Liver (tissue), 9 donors: ENCODE data around the gene SNX32. TPM values are rescaled to one million over a fixed set of nuclear protein-coding genes. Genes with fewer than 3 reads are reported as not detected.

Experiments
- DNase-seq: peaks from one replicate; pipeline ENCODE4 v3.0.0-alpha.2; 2017; ENCODE audit warnings: low spot score
- H3K27ac ChIP-seq, 2 donors: one replicate each; pipeline ENCODE4 v1.7.0; 2013; ENCODE audit warnings: inconsistent platforms in 2 of 2, low read length in 2 of 2, control low read depth in 1 of 2, low read depth in 1 of 2, mild to moderate bottlenecking in 1 of 2
- H3K27me3 ChIP-seq, 4 donors: one replicate each; pipeline versions ENCODE4 v1.6.1 to v1.7.0; 2013; ENCODE audit warnings: low read length in 3 of 4, inconsistent platforms in 1 of 4, mild to moderate bottlenecking in 1 of 4, moderate library complexity in 1 of 4; ENCODE audit not compliant: control insufficient read depth in 4 of 4, insufficient read depth in 4 of 4
- H3K36me3 ChIP-seq, 4 donors: one replicate each; pipeline versions ENCODE4 v1.6.1 to v1.7.0; 2013; ENCODE audit warnings: low read length in 3 of 4, mild to moderate bottlenecking in 3 of 4, low read depth in 1 of 4, moderate library complexity in 1 of 4; ENCODE audit not compliant: control insufficient read depth in 4 of 4, insufficient read depth in 3 of 4
- H3K4me1 ChIP-seq, 4 donors: one replicate each; pipeline versions ENCODE4 v1.6.1 to v1.7.0; 2013; ENCODE audit warnings: low read length in 3 of 4, mild to moderate bottlenecking in 3 of 4, moderate library complexity in 1 of 4; ENCODE audit not compliant: control insufficient read depth in 4 of 4, insufficient read depth in 4 of 4
- H3K4me3 ChIP-seq, 3 donors: one replicate each; pipeline versions ENCODE4 v1.6.1 to v1.7.0; 2013; ENCODE audit warnings: low read length in 3 of 3, control low read depth in 1 of 3, low read depth in 1 of 3, mild to moderate bottlenecking in 1 of 3
- H3K9ac ChIP-seq, 2 donors: one replicate each; pipeline ENCODE4 v1.7.0; 2013; ENCODE audit warnings: low read length in 2 of 2, mild to moderate bottlenecking in 2 of 2, moderate library complexity in 2 of 2, control low read depth in 1 of 2, low read depth in 1 of 2
- H3K9me3 ChIP-seq, 4 donors: one replicate each; pipeline versions ENCODE4 v1.6.1 to v1.7.0; 2013; ENCODE audit warnings: low read length in 3 of 4; ENCODE audit not compliant: control insufficient read depth in 4 of 4
- EGR1 ChIP-seq, 2 donors: IDR thresholded peaks; 2 replicates each; pipeline ENCODE4 v1.6.1; 2016 to 2018; ENCODE audit warnings: antibody characterized with exemption in 2 of 2, low read depth in 2 of 2
- FOXA2 ChIP-seq: IDR thresholded peaks from 2 replicates; pipeline ENCODE4 v1.6.1; 2016; ENCODE audit warnings: antibody characterized with exemption
- GABPA ChIP-seq, 2 donors: IDR thresholded peaks in 1 of 2; conservative IDR thresholded peaks in 1 of 2; 2 replicates each; pipeline ENCODE4 v1.6.1; 2016; ENCODE audit warnings: antibody characterized with exemption in 2 of 2, mild to moderate bottlenecking in 1 of 2, moderate library complexity in 1 of 2
- HNF4A ChIP-seq, 2 donors: conservative IDR thresholded peaks; 2 replicates each; pipeline ENCODE4 v1.6.1; 2016; ENCODE audit warnings: antibody characterized with exemption in 2 of 2, mild to moderate bottlenecking in 2 of 2
- HNF4G ChIP-seq: IDR thresholded peaks from 2 replicates; pipeline ENCODE4 v1.6.1; 2016; ENCODE audit warnings: antibody characterized with exemption
- JUND ChIP-seq, 2 donors: IDR thresholded peaks; 2 replicates each; pipeline ENCODE4 v1.6.1; 2016; ENCODE audit warnings: antibody characterized with exemption in 2 of 2
- MAX ChIP-seq: IDR thresholded peaks from 2 replicates; pipeline ENCODE4 v1.6.1; 2016; ENCODE audit warnings: antibody characterized with exemption
- NR2F2 ChIP-seq: IDR thresholded peaks from 2 replicates; pipeline ENCODE4 v1.6.1; 2016; ENCODE audit warnings: antibody characterized with exemption
- RAD21 ChIP-seq, 2 donors: IDR thresholded peaks; 2 replicates each; pipeline ENCODE4 v1.6.1; 2016; ENCODE audit warnings: antibody characterized with exemption in 2 of 2, mild to moderate bottlenecking in 2 of 2
- RXRA ChIP-seq, 2 donors: IDR thresholded peaks; 2 replicates each; pipeline ENCODE4 v1.6.1; 2017 to 2018; ENCODE audit warnings: antibody characterized with exemption in 2 of 2, mild to moderate bottlenecking in 1 of 2
- SP1 ChIP-seq: IDR thresholded peaks from 2 replicates; pipeline ENCODE4 v1.6.1; 2018; ENCODE audit warnings: antibody characterized with exemption, mild to moderate bottlenecking
- YY1 ChIP-seq: IDR thresholded peaks from 2 replicates; pipeline ENCODE4 v1.6.1; 2016; ENCODE audit warnings: antibody characterized with exemption, mild to moderate bottlenecking
- ZBTB33 ChIP-seq: IDR thresholded peaks from 2 replicates; pipeline ENCODE4 v1.6.1; 2016; ENCODE audit warnings: antibody characterized with exemption
- WGBS: extraction: QIAGEN DNeasy Blood & Tissue Kit; methylation state at CpG from one replicate; pipeline ENCODE4 v1.1.7; 2013; 5-methylcytosine and 5-hydroxymethylcytosine counted together
- polyA plus RNA-seq, 2 donors: library from polyadenylated mRNA; stranded (reverse) in 1 of 2; unstranded in 1 of 2; fragments of 200-250 nt in 1 of 2; fragments of >200 nt in 1 of 2; fragmentation: Nextera tagmentation in 1 of 2; extraction: Ambion mirVana in 1 of 2; gene quantifications; one replicate each; pipeline versions ENCODE4 v1.2.1 to v1.2.3, GENCODE V29; 2013 to 2015
- total RNA-seq, 2 donors: library from RNA; depleted of rRNA; stranded (reverse); fragments of >200 nt; gene quantifications; one replicate each; pipeline ENCODE4 v1.2.3, GENCODE V29; 2014
- TF ChIP-seq, protein P1 (sequence below): IDR thresholded peaks from 2 replicates; pipeline ENCODE4 v1.6.1; 2016; ENCODE audit warnings: antibody characterized with exemption
- TF ChIP-seq, protein P2 (sequence below): IDR thresholded peaks from 2 replicates; pipeline ENCODE4 v1.6.1; 2016; ENCODE audit warnings: antibody characterized with exemption, mild to moderate bottlenecking
- donor health status: healthy.
- donor health status: healthy.
- donor health status: healthy.
- donor health status: healthy.
- donor health status: healthy.

SNX32 gene
- total and polyA plus RNA-seq, 4 donors, result under 0.01 to 0.38 (median 0.06) TPM

GRCh38 chr11:65900125-65900898 is 66.5 kb downstream of the SNX32 start, which contains the start of gene FOSL1:
FOSL1 (minus strand) TSS chr11:65900388; CDS start chr11:65900339, 49 bp downstream.
- DNase-seq, result peak; percentile 70
- no peaks in the 10 kb centered on the region for H3K9me3 ChIP-seq
- H3K36me3 ChIP-seq, result peaks cover 0 to 1% (median 0%) of the 10 kb centered on the region in 4 donors
- peak within 1 kb of the TSS; percentile 1 to 47 (median 44) for H3K4me3 ChIP-seq
- no peak within 1 kb of the TSS for H3K27ac ChIP-seq
- H3K4me1 ChIP-seq, result peaks cover 0 to 16% (median 10%) of the 10 kb centered on the region in 4 donors
- no peaks in the 10 kb centered on the region for H3K27me3 ChIP-seq
- 3% methylated on average over 80 of the region's 80 CpGs for whole genome bisulfite sequencing
- TF ChIP-seq SP1, result peak; percentile 28
- TF ChIP-seq RAD21 (IDR thresholded peaks at IDR 0.05), result peak in 1 of 2 donors; percentile 10
- no peak for TF ChIP-seq FOXA2
- TF ChIP-seq YY1, result no peak
- TF ChIP-seq HNF4G, result no peak
- TF ChIP-seq, protein P1, sequence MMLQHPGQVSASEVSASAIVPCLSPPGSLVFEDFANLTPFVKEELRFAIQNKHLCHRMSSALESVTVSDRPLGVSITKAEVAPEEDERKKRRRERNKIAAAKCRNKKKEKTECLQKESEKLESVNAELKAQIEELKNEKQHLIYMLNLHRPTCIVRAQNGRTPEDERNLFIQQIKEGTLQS, result no peak
- no peak for TF ChIP-seq GABPA (IDR thresholded peaks at IDR 0.05 in 1 of 2, conservative IDR thresholded peaks at IDR 0.05 in 1 of 2)
- no peak for TF ChIP-seq RXRA (IDR thresholded peaks at IDR 0.05)
- no peak for TF ChIP-seq ZBTB33
- TF ChIP-seq EGR1 (IDR thresholded peaks at IDR 0.05; ENCODE audit: low read depth in 2 of 2), result no peak
- H3K9ac ChIP-seq, result peak within 1 kb of the TSS in 1 of 2 donors; percentile 50

- WGBS, result 74% methylated on average over 11 of the region's 11 CpGs
- peaks cover 0 to 1% (median 0%) of the 10 kb centered on the region in 4 donors for H3K36me3 ChIP-seq
- no peak overlapping the region for H3K9ac ChIP-seq
- no peak for DNase-seq
- no peaks in the 10 kb centered on the region for H3K27me3 ChIP-seq
- TF ChIP-seq HNF4G, result no peak
- TF ChIP-seq SP1, result no peak
- no peak for TF ChIP-seq ZBTB33
- no peak for TF ChIP-seq MAX
- TF ChIP-seq, protein P1, result no peak
- no peak for TF ChIP-seq JUND (IDR thresholded peaks at IDR 0.05)
- no peak for TF ChIP-seq EGR1 (IDR thresholded peaks at IDR 0.05; ENCODE audit: low read depth in 2 of 2)
- no peak for TF ChIP-seq YY1
- no peak for TF ChIP-seq GABPA (IDR thresholded peaks at IDR 0.05 in 1 of 2, conservative IDR thresholded peaks at IDR 0.05 in 1 of 2)
- no peak for TF ChIP-seq RXRA (IDR thresholded peaks at IDR 0.05)
- TF ChIP-seq HNF4A (conservative IDR thresholded peaks at IDR 0.05), result no peak
- no peak for TF ChIP-seq RAD21 (IDR thresholded peaks at IDR 0.05)
- TF ChIP-seq, protein P2, sequence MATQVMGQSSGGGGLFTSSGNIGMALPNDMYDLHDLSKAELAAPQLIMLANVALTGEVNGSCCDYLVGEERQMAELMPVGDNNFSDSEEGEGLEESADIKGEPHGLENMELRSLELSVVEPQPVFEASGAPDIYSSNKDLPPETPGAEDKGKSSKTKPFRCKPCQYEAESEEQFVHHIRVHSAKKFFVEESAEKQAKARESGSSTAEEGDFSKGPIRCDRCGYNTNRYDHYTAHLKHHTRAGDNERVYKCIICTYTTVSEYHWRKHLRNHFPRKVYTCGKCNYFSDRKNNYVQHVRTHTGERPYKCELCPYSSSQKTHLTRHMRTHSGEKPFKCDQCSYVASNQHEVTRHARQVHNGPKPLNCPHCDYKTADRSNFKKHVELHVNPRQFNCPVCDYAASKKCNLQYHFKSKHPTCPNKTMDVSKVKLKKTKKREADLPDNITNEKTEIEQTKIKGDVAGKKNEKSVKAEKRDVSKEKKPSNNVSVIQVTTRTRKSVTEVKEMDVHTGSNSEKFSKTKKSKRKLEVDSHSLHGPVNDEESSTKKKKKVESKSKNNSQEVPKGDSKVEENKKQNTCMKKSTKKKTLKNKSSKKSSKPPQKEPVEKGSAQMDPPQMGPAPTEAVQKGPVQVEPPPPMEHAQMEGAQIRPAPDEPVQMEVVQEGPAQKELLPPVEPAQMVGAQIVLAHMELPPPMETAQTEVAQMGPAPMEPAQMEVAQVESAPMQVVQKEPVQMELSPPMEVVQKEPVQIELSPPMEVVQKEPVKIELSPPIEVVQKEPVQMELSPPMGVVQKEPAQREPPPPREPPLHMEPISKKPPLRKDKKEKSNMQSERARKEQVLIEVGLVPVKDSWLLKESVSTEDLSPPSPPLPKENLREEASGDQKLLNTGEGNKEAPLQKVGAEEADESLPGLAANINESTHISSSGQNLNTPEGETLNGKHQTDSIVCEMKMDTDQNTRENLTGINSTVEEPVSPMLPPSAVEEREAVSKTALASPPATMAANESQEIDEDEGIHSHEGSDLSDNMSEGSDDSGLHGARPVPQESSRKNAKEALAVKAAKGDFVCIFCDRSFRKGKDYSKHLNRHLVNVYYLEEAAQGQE, result no peak
- TF ChIP-seq NR2F2, result no peak
- H3K27ac ChIP-seq, result no peak overlapping the region
- H3K4me3 ChIP-seq, result no peak overlapping the region
- H3K4me1 ChIP-seq, result peaks cover 0 to 16% (median 10%) of the 10 kb centered on the region in 4 donors
- H3K9me3 ChIP-seq, result no peaks in the 10 kb centered on the region
Observed at GRCh38 chr11:65900899-65901180, 67.1 kb downstream of the SNX32 start.
